ENCODE results near the gene C6orf132. TPM values are rescaled to one million over a fixed set of nuclear protein-coding genes. Genes with fewer than 3 reads are reported as not detected.

C6orf132 gene
- total RNA-seq, 2 experiments from 2014 or later: 0.02 TPM; not detected in 1

DNA sequence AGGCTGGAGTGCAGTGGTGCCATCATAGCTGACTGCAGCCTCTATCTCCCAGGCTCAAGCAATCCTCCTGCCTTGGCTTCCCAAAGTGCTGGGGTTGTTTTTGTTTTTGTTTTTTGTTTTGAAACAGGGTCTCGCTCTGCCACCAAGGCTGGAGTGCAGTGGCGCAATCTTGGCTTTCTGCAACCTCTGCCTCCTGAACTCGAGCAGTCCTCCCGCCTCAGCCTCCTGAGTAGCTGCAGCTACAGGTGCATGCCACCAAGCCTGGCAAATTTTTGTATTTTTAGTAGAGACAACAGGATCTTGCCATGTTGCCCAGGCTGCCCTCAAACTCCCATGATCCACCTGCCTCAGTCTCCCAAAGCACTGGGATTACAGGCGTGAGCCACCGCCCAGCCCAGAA lies 4.2 kb downstream of the C6orf132 start:
- no peak overlapping the region for H3K27ac Mint-ChIP-seq
- no peak for DNase-seq
- H3K4me3 Mint-ChIP-seq: no peak overlapping the region
- peaks cover 26% of the 10 kb centered on the region for H3K27me3 Mint-ChIP-seq
- ChIA-PET POLR2A (no interaction called here), CTCF (no interaction called here)
- no peaks in the 10 kb centered on the region for H3K36me3 Mint-ChIP-seq (ENCODE audit: low read depth)
- no peaks in the 10 kb centered on the region for H3K9me3 Mint-ChIP-seq
- peaks cover 11% of the 10 kb centered on the region for H3K4me1 Mint-ChIP-seq

DNA sequence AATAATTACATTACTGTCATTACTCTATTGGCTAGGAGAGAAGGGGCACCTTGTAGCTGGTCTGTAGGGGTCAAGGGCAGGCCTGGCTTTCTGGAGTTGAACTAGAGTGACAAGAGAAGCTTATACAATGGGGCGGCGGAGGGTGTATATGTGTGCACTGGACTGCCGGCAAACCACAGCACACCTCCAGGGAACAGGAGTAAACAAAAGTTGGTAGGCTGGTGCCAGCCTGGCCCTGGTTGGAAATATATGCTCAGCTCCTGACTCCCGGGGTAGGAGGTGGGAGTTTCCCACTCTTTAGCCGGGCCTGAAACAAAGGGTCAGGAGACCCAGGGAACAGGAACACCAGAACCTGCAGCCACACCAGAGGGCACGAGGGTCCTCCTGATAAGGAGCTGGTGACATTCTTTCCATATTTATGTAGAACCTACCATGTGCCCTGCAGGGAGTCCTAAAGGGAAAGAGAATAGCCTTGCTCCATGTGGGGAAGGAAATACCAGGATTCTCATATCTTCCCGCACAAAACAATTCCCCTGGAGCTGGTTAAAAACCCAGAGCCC lies 5.1 kb downstream of the C6orf132 start:
- Mint-ChIP-seq H3K27ac (no peak overlapping the region), H3K4me1 (peaks cover 7% of the 10 kb centered on the region), H3K36me3 (ENCODE audit: low read depth) (no peaks in the 10 kb centered on the region), H3K9me3 (no peaks in the 10 kb centered on the region), H3K27me3 (peaks cover 20% of the 10 kb centered on the region), H3K4me3 (no peak overlapping the region)
- no peak for DNase-seq
- ChIA-PET CTCF (interaction anchor here (0.6 to 1.7 kb wide), 5 partner anchors 9 to 266 kb away, joined by 3 to 8 read pairs (median 6); no protein-coding TSS in a partner anchor), POLR2A (no interaction called here)

DNA sequence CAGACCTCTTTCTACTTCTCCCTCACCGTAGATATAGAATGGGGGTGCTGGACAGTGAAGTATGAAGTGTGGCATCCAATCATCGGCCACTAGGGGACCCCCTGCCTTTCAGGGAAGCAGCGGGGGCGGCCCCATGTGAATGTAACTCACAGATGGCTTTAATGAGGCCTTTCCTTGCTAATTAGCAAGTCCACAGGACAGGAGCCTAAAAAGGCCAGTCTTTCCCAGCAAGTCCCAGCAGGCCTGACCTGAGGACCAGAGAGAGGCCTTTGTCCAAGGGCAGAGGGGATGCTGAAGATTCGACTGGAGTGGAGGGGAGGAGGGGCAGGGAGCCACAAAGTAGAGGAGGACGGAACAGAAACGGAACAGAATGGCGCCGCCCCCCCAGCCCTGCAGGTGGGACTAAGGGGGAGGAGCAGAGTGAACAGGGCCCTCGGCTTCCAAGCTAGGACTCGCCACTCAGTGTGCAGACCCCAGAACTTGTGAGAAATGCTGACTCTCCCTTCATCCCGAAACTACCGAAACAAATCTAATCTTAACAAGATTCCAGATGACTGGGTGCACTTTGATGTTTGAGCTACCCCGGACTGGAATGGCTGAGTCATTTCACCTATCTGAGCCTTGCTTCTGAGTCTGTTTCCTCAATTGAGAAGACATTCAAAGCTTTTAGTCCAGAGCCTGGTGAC lies 5.8 kb downstream of the C6orf132 start:
- CTCF ChIA-PET: interaction anchor here (0.6 to 1.7 kb wide), 5 partner anchors 10 to 265 kb away, joined by 3 to 8 read pairs (median 6); no protein-coding TSS in a partner anchor
- H3K4me1 Mint-ChIP-seq: peaks cover 7% of the 10 kb centered on the region

DNA sequence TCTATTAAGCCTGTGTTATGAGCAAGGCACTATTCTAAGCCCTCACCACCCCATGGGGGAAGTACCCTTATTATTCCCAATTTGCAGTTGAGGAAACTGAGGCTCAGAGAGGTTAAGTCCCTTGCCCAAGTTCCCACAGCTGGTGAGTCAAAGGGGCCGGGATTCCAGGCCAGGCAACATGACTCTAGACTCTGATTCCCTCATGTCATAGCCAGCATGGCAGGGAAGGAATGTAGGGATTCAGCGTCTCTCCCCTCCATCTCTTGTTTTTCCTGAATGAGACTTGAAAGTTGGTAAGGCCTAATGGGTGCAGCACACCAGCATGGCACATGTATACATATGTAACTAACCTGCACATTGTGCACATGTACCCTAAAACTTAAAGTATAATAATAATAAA lies 6.7 kb downstream of the C6orf132 start:
- H3K4me1 Mint-ChIP-seq: peaks cover 7% of the 10 kb centered on the region
- H3K9me3 Mint-ChIP-seq: no peaks in the 10 kb centered on the region
- CTCF ChIA-PET: no interaction called here
- H3K4me3 Mint-ChIP-seq: no peak overlapping the region
- H3K36me3 Mint-ChIP-seq (ENCODE audit: low read depth): no peaks in the 10 kb centered on the region
- peaks cover 9% of the 10 kb centered on the region for H3K27me3 Mint-ChIP-seq
- POLR2A ChIA-PET: no interaction called here
- no peak overlapping the region for H3K27ac Mint-ChIP-seq
- DNase-seq: no peak

More for the DNA sequence above, 5.8 kb downstream of the C6orf132 start:
- Mint-ChIP-seq H3K4me3 (no peak overlapping the region), H3K27ac (no peak overlapping the region), H3K36me3 (ENCODE audit: low read depth) (no peaks in the 10 kb centered on the region), H3K9me3 (no peaks in the 10 kb centered on the region), H3K27me3 (peaks cover 18% of the 10 kb centered on the region)
- DNase-seq: no peak
- POLR2A ChIA-PET: no interaction called here

GRCh38 chr6:42135161-42135560 lies 7.3 kb downstream of the C6orf132 start:
- ChIA-PET CTCF (no interaction called here), POLR2A (no interaction called here)
- peaks cover 7% of the 10 kb centered on the region for H3K4me1 Mint-ChIP-seq
- H3K9me3 Mint-ChIP-seq: no peaks in the 10 kb centered on the region
- H3K27ac Mint-ChIP-seq: no peak overlapping the region
- DNase-seq: no peak
- no peak overlapping the region for H3K4me3 Mint-ChIP-seq
- peaks cover 4% of the 10 kb centered on the region for H3K27me3 Mint-ChIP-seq
- H3K36me3 Mint-ChIP-seq (ENCODE audit: low read depth): no peaks in the 10 kb centered on the region

GRCh38 chr6:42133926-42134325 lies 8.5 kb downstream of the C6orf132 start:
- no peak for DNase-seq
- Mint-ChIP-seq H3K4me3 (no peak overlapping the region), H3K27ac (no peak overlapping the region), H3K9me3 (no peaks in the 10 kb centered on the region), H3K27me3 (peaks cover 2% of the 10 kb centered on the region), H3K36me3 (ENCODE audit: low read depth) (no peaks in the 10 kb centered on the region), H3K4me1 (peaks cover 7% of the 10 kb centered on the region)
- ChIA-PET POLR2A (no interaction called here), CTCF (interaction anchor here (0.8 to 2.0 kb wide), 3 partner anchors 30 to 90 kb away, joined by 3 to 9 read pairs (median 3); no protein-coding TSS in a partner anchor)

- CTCF ChIA-PET: no interaction called here
- no peak for DNase-seq
- Mint-ChIP-seq H3K36me3 (ENCODE audit: low read depth) (no peaks in the 10 kb centered on the region), H3K4me3 (no peak overlapping the region), H3K4me1 (peaks cover 2% of the 10 kb centered on the region), H3K27ac (no peak overlapping the region), H3K9me3 (no peaks in the 10 kb centered on the region), H3K27me3 (peaks cover 2% of the 10 kb centered on the region)
- POLR2A ChIA-PET: no interaction called here
These were observed 10.9 kb downstream of the C6orf132 start for GRCh38 chr6:42131531-42131930.

DNA sequence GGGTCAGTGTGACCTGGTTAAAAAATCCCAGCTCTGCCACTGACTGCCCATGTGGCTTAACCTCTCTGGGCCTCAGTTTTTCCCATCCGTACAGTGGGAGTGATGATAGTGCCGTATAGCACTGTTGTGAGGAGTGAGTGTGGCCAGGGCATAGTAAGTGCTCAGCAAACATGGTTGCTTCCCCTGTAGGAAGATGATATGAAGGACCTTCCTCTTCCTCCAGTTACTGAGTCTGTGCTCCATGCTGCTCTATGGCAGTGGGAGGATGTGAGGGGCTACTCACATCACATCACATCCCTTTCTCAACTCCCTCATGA lies 13.1 kb downstream of the C6orf132 start:
- Mint-ChIP-seq H3K36me3 (ENCODE audit: low read depth) (no peaks in the 10 kb centered on the region), H3K9me3 (no peaks in the 10 kb centered on the region), H3K27ac (no peak overlapping the region), H3K4me3 (no peak overlapping the region), H3K4me1 (no peaks in the 10 kb centered on the region), H3K27me3 (peaks cover 2% of the 10 kb centered on the region)
- ChIA-PET POLR2A (no interaction called here), CTCF (interaction anchor here (0.6 kb wide), 1 partner anchor 29 kb away, joined by 4 read pairs; no protein-coding TSS in a partner anchor)
- no peak for DNase-seq

GRCh38 chr6:42128460-42129359 lies 13.7 kb downstream of the C6orf132 start:
- POLR2A ChIA-PET: no interaction called here
- no peaks in the 10 kb centered on the region for H3K27me3 Mint-ChIP-seq
- DNase-seq: no peak
- CTCF ChIA-PET: interaction anchor here (0.6 to 0.7 kb wide), 2 partner anchors 28 to 79 kb away, joined by 3 to 4 read pairs; no protein-coding TSS in a partner anchor
- H3K36me3 Mint-ChIP-seq (ENCODE audit: low read depth): no peaks in the 10 kb centered on the region
- no peaks in the 10 kb centered on the region for H3K4me1 Mint-ChIP-seq
- H3K27ac Mint-ChIP-seq: no peak overlapping the region
- no peaks in the 10 kb centered on the region for H3K9me3 Mint-ChIP-seq
- no peak overlapping the region for H3K4me3 Mint-ChIP-seq

DNA sequence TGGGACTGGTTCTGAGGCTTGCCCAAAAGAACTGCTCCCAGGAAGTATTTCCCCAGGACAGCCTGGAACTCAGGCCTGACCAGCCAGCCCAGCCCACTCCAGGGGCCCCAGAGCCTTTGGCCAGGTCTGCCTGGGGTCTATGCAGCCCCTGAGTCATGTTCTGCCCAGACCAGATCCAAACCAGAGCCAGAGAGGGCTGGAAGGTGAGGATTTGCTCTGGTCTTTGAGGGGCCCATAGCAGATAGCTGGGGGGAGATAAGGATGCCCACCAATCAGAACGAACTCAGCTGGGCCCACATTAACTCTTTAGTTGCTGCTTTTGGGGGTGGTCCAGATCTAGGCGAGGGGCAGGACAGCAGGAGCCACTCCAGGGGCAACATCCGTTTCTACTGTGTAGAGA lies 16.8 kb downstream of the C6orf132 start:
- no peak overlapping the region for H3K4me3 Mint-ChIP-seq
- ChIA-PET CTCF (no interaction called here), POLR2A (no interaction called here)
- no peak for DNase-seq
- H3K27ac Mint-ChIP-seq: no peak overlapping the region
- H3K27me3 Mint-ChIP-seq: no peaks in the 10 kb centered on the region
- no peaks in the 10 kb centered on the region for H3K4me1 Mint-ChIP-seq
- H3K9me3 Mint-ChIP-seq: no peaks in the 10 kb centered on the region
- no peaks in the 10 kb centered on the region for H3K36me3 Mint-ChIP-seq (ENCODE audit: low read depth)

- Mint-ChIP-seq H3K27me3 (no peaks in the 10 kb centered on the region), H3K4me3 (no peak overlapping the region), H3K27ac (no peak overlapping the region), H3K4me1 (no peaks in the 10 kb centered on the region), H3K9me3 (no peaks in the 10 kb centered on the region), H3K36me3 (ENCODE audit: low read depth) (no peaks in the 10 kb centered on the region)
- POLR2A ChIA-PET: no interaction called here
- CTCF ChIA-PET: no interaction called here
- no peak for DNase-seq
These were observed 17.2 kb downstream of the C6orf132 start for GRCh38 chr6:42125231-42125630.

DNA sequence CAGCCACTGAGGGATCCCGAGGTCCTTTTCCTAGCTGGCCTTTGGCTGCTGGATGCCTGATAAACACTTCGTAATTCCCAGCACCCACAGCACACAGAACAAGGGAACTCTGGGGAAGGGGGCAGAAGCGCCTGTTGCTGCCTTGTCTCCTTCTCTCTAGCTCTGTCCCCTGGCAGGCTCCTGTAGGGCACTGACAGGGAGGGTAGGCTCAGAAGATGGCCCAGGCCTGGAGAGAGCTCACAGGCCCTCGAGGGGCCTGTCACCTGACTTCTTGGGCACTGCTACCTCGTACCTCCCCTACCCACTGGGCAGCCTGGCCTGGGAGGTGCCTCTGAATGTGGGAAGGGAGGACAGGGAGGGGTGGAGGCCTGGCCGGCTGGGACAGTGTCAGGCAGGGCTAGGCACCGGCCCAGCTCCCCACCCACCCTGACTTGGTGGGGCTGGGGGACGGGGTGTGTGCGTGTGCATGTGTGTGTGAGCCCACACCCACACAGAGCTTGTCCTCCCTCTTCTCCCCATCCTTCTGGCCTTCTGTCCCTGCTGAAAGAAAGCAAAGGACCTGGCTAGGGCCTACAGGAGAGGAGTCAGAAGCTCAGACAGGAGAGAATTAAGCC lies 18.1 kb downstream of the C6orf132 start:
- no peaks in the 10 kb centered on the region for H3K36me3 Mint-ChIP-seq (ENCODE audit: low read depth)
- no peaks in the 10 kb centered on the region for H3K27me3 Mint-ChIP-seq
- H3K27ac Mint-ChIP-seq: no peak overlapping the region
- no peak for DNase-seq
- no peaks in the 10 kb centered on the region for H3K9me3 Mint-ChIP-seq
- ChIA-PET CTCF (interaction anchor here (0.8 to 1.2 kb wide), 4 partner anchors 12 to 33 kb away, joined by 3 to 9 read pairs (median 3); no protein-coding TSS in a partner anchor), POLR2A (no interaction called here)
- no peak overlapping the region for H3K4me3 Mint-ChIP-seq
- no peaks in the 10 kb centered on the region for H3K4me1 Mint-ChIP-seq

Measured in activated CD4-positive, alpha-beta T cell treated with anti-CD3 and anti-CD28 coated beads, Interleukin-2, amount 10 ng/mL, durations not matched to agents 7 days and 5 days (primary cell).